ENCODE data around the gene GSAP. TPM values are rescaled to one million over a fixed set of nuclear protein-coding genes. Genes with fewer than 3 reads are reported as not detected.
A peak's percentile ranks its signal among the peaks of the same experiment; 100 is the strongest.
"Not testable (repeated sequence)": the region's sequence is repeated elsewhere in the genome, so short reads cannot be mapped to it uniquely, and the experiment has no call there.

The GSAP gene
- polyA plus RNA-seq, 1 of the 3 experiments (the other 2 are of a cell fraction) = 5.9 TPM

GRCh38 chr7:77335581-77335980 lies 80.6 kb downstream of the GSAP start (continued):
- TF ChIP-seq EP300 (IDR thresholded peaks at IDR 0.05; ENCODE audit: borderline replicate concordance in 1 of 2, low read depth in 1 of 2, low read length in 1 of 2) (no peak), MAX (IDR thresholded peaks at IDR 0.05; ENCODE audit: low read depth) (no peak), TEAD4 (IDR thresholded peaks at IDR 0.05; ENCODE audit: borderline replicate concordance, insufficient read depth) (no peak), GABPA (IDR thresholded peaks at IDR 0.05; ENCODE audit: low read depth) (no peak), IRF3 (IDR thresholded peaks at IDR 0.05; ENCODE audit: low read depth, low read length) (no peak), JUND (IDR thresholded peaks at IDR 0.05) (no peak), TCF12 (IDR thresholded peaks at IDR 0.05) (no peak)

GRCh38 chr7:77334039-77334438 lies 82.1 kb downstream of the GSAP start:
- H3F3A ChIP-seq (replicated peaks; ENCODE audit: insufficient read depth); H3K4me2 ChIP-seq; H3K79me2 ChIP-seq (ENCODE audit: insufficient read depth); H3K9ac ChIP-seq; DNase-seq; H3K27ac ChIP-seq (ENCODE audit: low read depth in 2 of 2, low read length in 1 of 2); H3K4me3 ChIP-seq (ENCODE audit: low read depth in 2 of 2, low read length in 1 of 2); H3K27me3 ChIP-seq (ENCODE audit: insufficient read depth); H3K9me2 ChIP-seq; H2AFZ ChIP-seq (ENCODE audit: low read depth); H4K20me1 ChIP-seq (ENCODE audit: insufficient read depth); H3K36me3 ChIP-seq (replicated peaks in 1 of 2; ENCODE audit: control insufficient read depth in 1 of 2, insufficient read depth in 2 of 2, low read length in 1 of 2); H3K9me3 ChIP-seq: not testable (repeated sequence)
- H3K4me1 ChIP-seq (ENCODE audit: control insufficient read depth in 1 of 2, insufficient read depth in 2 of 2, low read depth in 1 of 2, low read length in 1 of 2) = peaks cover 8 to 25% of the 10 kb centered on the region in 2 experiments; a peak in 3 of 4 replicates
- ChIA-PET POLR2A (interaction anchor here (0.6 kb wide), 1 partner anchor 215 kb away, joined by 3 read pairs; no protein-coding TSS in a partner anchor), CTCF (interaction anchor here (2.9 kb wide), 1 partner anchor 87 kb away, joined by 51 read pairs; no protein-coding TSS in a partner anchor)
- WGBS (ENCODE audit: low lambda C conversion rate) = 88% methylated on average over 2 of the region's 2 CpGs

GRCh38 chr7:77331938-77332695 lies 84.0 kb downstream of the GSAP start:
- POLR2A ChIA-PET = interaction anchor here (0.8 to 1.5 kb wide), 7 partner anchors 16 to 210 kb away, joined by 3 to 10 read pairs (median 4); partner anchors contain the start of genes CCDC146 and PTPN12
- DNase-seq = peak; percentile 89
- WGBS (ENCODE audit: low lambda C conversion rate) = 42% methylated on average over 3 of the region's 3 CpGs
- TF ChIP-seq EP300 (IDR thresholded peaks at IDR 0.05; ENCODE audit: borderline replicate concordance in 1 of 2, low read depth in 1 of 2, low read length in 1 of 2) (peak in 1 of 2 experiments; percentile 82; a peak in 2 of 4 replicates), JUND (IDR thresholded peaks at IDR 0.05) (no peak), FOXJ3 (CRISPR knock-in tag; IDR thresholded peaks at IDR 0.05) (no peak), MAX (IDR thresholded peaks at IDR 0.05; ENCODE audit: low read depth) (no peak), IRF3 (IDR thresholded peaks at IDR 0.05; ENCODE audit: low read depth, low read length) (no peak), NFIC (IDR thresholded peaks at IDR 0.05; ENCODE audit: borderline replicate concordance) (peak; percentile 67), CHD2 (IDR thresholded peaks at IDR 0.05; ENCODE audit: low read length, partially characterized antibody) (no peak), USF2 (IDR thresholded peaks at IDR 0.05; ENCODE audit: borderline replicate concordance, low read depth, low read length) (no peak), RFX5 (IDR thresholded peaks at IDR 0.05; ENCODE audit: low read length) (no peak; the same call in 1 of the 2 replicates), CTCF (IDR thresholded peaks at IDR 0.05) (peak; percentile 87), GATA2 (CRISPR knock-in tag; IDR thresholded peaks at IDR 0.05) (no peak; the same call in 1 of the 2 replicates), RXRA (IDR thresholded peaks at IDR 0.05; ENCODE audit: borderline replicate concordance, low read depth) (no peak), TCF12 (IDR thresholded peaks at IDR 0.05) (peak; percentile 41; the same call in 1 of the 2 replicates), TEAD4 (IDR thresholded peaks at IDR 0.05; ENCODE audit: borderline replicate concordance, insufficient read depth) (no peak), EZH2phosphoT487 (IDR thresholded peaks at IDR 0.05; ENCODE audit: borderline replicate concordance, low read depth) (no peak)

More at GRCh38 chr7:77331938-77332695, 84.0 kb downstream of the GSAP start:
- peak overlapping the region; percentile 75; the same call in 1 of the 2 replicates for H2AFZ ChIP-seq (ENCODE audit: low read depth)
- peaks cover 21 to 38% of the 10 kb centered on the region in 2 experiments for H3K4me1 ChIP-seq (ENCODE audit: control insufficient read depth in 1 of 2, insufficient read depth in 2 of 2, low read depth in 1 of 2, low read length in 1 of 2)
- H3F3A ChIP-seq (replicated peaks; ENCODE audit: insufficient read depth) = no peaks in the 10 kb centered on the region
- H3K36me3 ChIP-seq (replicated peaks in 1 of 2; ENCODE audit: control insufficient read depth in 1 of 2, insufficient read depth in 2 of 2, low read length in 1 of 2) = no peaks in the 10 kb centered on the region
- H3K4me3 ChIP-seq (ENCODE audit: low read depth in 2 of 2, low read length in 1 of 2) = peak overlapping the region in 1 of 2 experiments; percentile 7; a peak in 1 of 4 replicates
- no peak overlapping the region for H3K9ac ChIP-seq
- CTCF ChIA-PET = interaction anchor here (0.6 to 2.9 kb wide), 54 partner anchors 10 to 319 kb away, joined by 3 to 51 read pairs (median 4); partner anchors contain the start of genes CCDC146 and GSAP
- no peaks in the 10 kb centered on the region for H4K20me1 ChIP-seq (ENCODE audit: insufficient read depth)
- H3K9me2 ChIP-seq = no peaks in the 10 kb centered on the region
- H3K79me2 ChIP-seq (ENCODE audit: insufficient read depth) = no peaks in the 10 kb centered on the region
- H3K4me2 ChIP-seq = no peak overlapping the region
- H3K27ac ChIP-seq (ENCODE audit: low read depth in 2 of 2, low read length in 1 of 2) = peak overlapping the region in 1 of 2 experiments; percentile 92; a peak in 2 of 4 replicates
- no peaks in the 10 kb centered on the region for H3K9me3 ChIP-seq
- H3K27me3 ChIP-seq (ENCODE audit: insufficient read depth) = no peaks in the 10 kb centered on the region
